GM19455 (cell line): ENCODE results near the gene MON1A.
"Not testable (repeated sequence)": the region's sequence is repeated elsewhere in the genome, so short reads cannot be mapped to it uniquely, and the experiment has no call there.

ENCODE experiments used
- ATAC-seq: cut with Tn5 transposase; IDR thresholded peaks from one replicate; pipeline ENCODE4 v1.9.1; 2021; ENCODE audit not compliant: unreplicated experiment

Gene MON1A

GRCh38 chr3:49924683-49925082, 4.9 kb downstream of the MON1A start:
- ATAC-seq = no peak

DNA sequence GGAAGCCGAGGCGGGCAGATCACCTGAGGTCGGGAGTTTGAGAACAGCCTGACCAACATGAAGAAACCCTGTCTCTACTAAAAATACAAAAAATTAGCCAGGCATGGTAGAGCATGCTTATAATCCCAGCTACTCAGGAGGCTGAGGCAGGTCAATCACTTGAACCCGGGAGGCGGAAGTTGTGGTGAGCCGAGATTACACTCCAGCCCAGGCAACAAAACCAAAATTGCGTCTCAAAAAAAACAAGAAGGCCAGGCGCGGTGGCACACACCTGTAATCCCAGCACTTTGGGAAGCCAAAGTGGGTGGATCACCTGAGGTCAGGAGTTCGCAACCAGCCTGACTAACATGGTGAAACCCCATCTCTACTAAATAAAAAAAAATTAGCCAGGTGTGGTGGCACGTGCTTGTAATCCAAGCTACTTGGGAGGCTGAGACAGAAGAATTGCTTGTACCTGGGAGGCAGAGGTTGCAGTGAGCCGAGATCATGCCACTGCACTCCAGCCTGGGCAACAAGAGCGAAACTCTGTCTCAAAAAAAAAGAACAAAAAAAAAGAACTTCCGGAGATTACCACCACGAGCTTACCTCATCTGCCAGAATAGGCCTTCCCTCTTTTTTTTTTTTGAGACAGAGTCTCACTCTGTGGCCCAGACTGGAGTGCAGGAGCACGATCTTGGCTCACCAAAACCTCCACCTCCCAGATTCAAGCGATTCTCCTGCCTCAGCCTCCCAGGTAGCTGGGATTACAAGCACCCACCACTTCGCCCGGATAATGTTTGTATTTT, 11.6 kb downstream of the MON1A start:
- ATAC-seq = not testable (repeated sequence)

DNA sequence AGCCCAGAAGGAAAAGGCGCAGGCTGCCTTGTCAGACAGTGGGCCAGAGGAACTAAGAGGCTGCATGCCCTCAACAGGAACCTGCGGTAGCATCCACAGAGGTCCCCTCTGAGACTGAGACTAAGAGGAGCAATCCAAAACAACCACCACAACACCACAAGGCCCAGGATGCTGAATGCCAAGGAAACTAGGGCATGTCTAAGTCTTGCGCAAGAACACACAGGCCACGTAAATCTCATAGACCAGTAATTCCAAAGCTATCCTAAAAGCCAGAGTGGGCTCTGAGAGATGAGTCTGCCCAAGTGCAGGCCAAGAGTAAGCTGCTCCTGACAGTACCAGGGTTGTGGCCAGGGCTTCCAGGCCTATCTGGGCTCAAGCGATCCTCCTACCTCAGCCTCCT, 12.9 kb downstream of the MON1A start:
- no peak for ATAC-seq

GRCh38 chr3:49914906-49915305, 14.7 kb downstream of the MON1A start:
- ATAC-seq = no peak

DNA sequence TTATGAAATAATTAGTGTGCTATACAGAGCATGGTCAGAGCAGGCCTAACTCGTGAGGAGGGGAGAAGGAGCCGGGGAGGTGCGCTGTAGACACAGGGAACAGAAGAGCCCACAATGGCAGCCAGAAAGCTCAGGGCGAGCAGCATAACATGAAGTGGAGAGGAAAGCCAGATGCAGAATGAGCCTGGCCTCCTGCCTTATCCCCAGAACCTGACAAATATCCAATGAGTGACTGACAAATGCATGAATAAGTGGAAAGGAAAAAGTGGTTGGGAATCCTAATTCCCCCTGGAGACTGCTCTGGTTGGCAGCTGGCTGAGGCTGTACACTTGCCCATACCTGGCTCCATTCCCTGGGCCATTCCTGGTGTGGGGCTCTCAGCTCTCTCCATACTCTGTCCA, 16.7 kb downstream of the MON1A start:
- ATAC-seq = no peak

- ATAC-seq = no peak
Observed at GRCh38 chr3:49911611-49912010, 18.0 kb downstream of the MON1A start.

- ATAC-seq = no peak
Observed at GRCh38 chr3:49911124-49911420, 18.5 kb downstream of the MON1A start.

GRCh38 chr3:49910409-49911123, 19.0 kb downstream of the MON1A start:
- ATAC-seq = no peak

GRCh38 chr3:49908373-49909199, 21.0 kb downstream of the MON1A start:
- no peak for ATAC-seq

DNA sequence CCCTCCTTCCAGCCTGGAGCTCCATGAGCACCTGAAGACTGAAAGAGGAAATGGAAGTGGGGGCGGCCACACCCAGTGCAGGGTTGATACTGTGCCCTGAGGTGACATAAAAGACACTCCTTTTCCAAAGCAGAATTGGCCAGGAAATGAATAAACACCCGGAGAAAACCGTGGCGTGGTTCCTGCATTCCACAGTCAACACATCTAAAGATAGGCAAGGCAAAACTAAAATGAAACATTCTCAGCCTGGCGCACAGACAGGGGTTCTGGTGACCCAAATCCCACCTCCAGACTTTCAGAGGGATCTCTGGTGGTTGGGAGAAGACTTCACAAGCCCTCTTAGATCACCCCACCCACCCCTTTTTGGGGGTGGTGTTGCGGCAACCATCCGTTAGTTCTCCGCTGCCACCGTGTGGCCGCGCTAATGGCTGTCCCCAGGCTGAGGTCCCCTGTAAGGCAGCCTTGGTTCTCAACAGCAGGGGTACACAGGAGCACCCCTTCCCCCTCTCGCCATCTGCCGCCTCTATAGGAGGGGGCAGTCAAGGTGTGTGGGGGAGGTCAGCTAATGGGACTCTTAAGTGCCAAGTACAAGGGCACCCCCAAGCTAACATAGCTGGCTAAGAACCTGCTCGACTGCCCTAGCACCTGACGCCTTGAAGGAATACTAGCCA, 23.4 kb downstream of the MON1A start:
- no peak for ATAC-seq

GRCh38 chr3:49904448-49904847, 25.2 kb downstream of the MON1A start:
- ATAC-seq = not testable (repeated sequence)

- ATAC-seq = peak; percentile 72
Observed at GRCh38 chr3:49903451-49904424, 25.9 kb downstream of the MON1A start, which contains the start of gene MST1R. MST1R (minus strand) TSS chr3:49903873; CDS start chr3:49903609, 264 bp downstream.

DNA sequence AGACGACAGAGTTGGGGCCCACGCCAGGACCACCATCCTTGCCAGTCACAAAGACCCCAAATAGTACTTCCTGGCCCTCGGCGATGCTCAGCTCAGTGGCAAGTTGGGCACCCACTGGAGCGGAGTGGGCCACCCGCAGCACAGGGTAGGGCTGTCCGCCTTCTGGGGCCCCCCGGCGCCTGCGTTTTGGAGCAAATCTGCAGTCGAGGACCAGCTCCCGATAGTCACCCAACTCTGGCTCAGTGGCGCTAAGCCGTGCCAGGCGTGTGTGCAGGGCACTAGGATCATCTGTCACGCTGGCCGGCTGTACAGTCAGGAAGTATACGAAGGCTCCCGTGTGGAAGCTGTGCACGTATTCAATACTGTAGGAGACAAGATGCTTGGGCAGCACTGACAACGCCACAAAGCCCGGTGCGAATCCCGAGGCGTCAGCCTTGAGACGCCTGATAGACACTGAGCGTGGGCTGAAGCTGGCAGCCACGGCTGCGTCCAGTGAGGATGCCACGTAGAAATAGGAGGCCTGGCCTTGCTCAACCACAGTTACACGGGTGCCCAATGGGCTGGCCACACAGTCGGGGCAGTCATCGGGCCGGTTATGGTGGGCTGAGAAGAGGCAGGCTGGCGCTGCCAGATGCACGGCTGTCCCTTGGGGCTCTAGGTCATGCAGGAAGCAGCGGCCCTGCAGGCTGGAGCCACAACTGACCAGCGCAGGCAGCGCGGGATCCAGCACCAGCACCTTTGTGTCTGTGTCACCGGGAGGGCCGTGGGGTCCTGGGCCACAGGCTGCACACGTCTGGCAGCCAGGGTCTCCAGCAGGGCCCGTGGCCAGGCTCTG, 26.9 kb downstream of the MON1A start:
- ATAC-seq = no peak

DNA sequence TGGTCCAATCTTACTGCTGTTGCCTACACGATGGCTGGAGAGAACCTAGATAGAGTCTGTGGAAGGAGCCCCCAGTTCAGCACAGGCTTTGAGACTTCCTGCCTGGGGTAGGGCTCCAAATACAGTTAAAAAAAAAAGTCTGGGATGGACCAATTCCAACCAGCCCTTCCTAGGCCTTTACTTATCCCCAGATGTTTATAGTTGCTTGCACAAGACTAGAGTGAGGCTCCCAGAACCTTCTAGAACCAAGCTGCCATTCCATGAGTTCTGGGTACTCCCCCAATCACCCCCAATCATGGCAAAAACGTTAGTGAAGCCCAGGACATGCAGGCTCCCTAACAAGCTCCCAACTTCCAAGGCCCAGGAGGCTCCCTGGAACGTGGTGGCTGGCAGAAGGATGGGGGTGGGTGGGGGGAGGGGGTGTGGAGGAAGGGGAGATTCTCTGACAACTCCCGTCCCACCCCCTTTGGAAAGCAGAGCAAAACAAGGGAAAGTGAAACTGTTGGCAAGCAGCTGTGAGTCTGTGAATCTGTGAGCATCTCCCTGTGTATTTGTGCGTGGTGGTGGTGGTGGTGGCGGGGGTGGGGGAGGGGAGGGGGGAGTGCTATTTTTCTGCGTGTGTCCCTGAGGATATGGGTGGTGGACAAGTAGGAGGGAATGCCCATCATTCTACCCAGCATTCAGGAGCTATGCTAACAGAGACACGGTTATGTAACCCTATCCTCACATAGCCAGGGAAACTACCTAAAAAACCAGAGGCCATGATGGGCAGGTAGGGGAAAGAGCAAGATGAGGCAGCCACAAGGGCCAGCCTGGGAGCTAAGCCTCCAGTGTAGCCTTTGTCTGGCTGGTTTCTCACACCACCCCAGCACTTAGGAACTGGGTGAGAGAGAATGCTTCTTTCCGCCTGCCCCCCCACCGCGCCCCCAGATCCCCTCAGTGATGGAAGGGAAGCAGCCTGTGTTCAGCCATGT, 28.0 kb downstream of the MON1A start:
- no peak for ATAC-seq

- no peak for ATAC-seq
Observed at GRCh38 chr3:49900491-49901153, 29.0 kb downstream of the MON1A start.

GRCh38 chr3:49899815-49900214, 29.8 kb downstream of the MON1A start:
- ATAC-seq = no peak

DNA sequence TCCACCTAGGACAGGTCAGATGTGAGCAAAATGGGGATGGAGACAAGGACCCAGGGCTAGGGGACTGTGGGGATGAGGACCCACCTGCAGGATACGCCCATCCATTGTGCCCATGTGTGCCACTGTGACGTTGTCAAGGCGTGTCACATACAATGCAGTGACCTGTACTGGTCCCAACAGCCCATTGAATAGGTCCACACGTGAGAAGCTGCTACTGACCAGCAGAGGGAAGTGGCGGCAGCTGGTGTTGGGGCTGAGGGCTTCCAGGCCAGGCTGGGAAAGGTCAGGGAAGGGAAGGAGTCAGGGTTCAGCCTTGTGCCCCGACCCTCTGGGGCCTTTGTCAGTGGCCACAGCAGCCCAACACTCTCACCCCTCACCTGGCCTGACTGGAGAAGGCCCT, 30.6 kb downstream of the MON1A start:
- ATAC-seq = no peak
